Suprapubic skin (tissue), 4 donors: Measurements from ENCODE around the gene ITGB1BP2.

ENCODE experiments used
- EP300 ChIP-seq: sonication (generic); formaldehyde crosslinking; IDR thresholded peaks from one replicate; pipeline ENCODE4 v1.6.1; 2017; ENCODE audit warnings: antibody characterized with exemption
- POLR2A ChIP-seq, 2 donors: fragments of 450-650 bp; IDR thresholded peaks; one replicate each; pipeline ENCODE4 v1.6.1; 2017; ENCODE audit warnings: antibody characterized with exemption in 2 of 2, mild to moderate bottlenecking in 2 of 2, moderate library complexity in 2 of 2
- POLR2AphosphoS5 ChIP-seq, 3 donors: sonication (generic); formaldehyde crosslinking; IDR thresholded peaks; one replicate each; pipeline ENCODE4 v1.6.1; 2017; ENCODE audit warnings: antibody characterized with exemption in 3 of 3
- TF ChIP-seq, protein P1 (sequence below), 2 donors: fragments of 200-600 bp in 1 of 2; fragments of 450-650 bp in 1 of 2; sonication (generic) in 1 of 2; IDR thresholded peaks; one replicate each; pipeline ENCODE4 v1.5.1; 2016 to 2019; ENCODE audit warnings: antibody characterized with exemption in 2 of 2, mild to moderate bottlenecking in 1 of 2, moderate library complexity in 1 of 2

DNA sequence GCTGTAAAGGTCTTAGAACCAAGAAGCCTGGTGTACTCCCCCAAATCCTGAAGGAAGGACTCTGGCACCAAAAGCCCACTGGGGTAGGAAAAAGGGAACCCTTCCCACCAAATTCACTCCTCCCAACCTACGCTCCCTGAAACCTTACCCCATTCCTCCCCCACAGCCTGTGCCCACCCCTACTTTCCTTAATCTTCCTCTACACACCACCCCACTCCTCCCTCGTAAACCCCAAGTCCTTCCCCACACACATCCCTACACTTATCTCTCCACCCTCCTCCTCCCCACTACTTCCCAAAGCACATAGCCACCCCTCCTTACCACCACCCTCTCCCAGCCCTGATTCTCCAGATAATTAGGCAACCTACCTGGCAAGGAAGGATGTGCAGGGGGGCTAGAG, 49.3 kb upstream of the ITGB1BP2 start:
- TF ChIP-seq, protein P1, sequence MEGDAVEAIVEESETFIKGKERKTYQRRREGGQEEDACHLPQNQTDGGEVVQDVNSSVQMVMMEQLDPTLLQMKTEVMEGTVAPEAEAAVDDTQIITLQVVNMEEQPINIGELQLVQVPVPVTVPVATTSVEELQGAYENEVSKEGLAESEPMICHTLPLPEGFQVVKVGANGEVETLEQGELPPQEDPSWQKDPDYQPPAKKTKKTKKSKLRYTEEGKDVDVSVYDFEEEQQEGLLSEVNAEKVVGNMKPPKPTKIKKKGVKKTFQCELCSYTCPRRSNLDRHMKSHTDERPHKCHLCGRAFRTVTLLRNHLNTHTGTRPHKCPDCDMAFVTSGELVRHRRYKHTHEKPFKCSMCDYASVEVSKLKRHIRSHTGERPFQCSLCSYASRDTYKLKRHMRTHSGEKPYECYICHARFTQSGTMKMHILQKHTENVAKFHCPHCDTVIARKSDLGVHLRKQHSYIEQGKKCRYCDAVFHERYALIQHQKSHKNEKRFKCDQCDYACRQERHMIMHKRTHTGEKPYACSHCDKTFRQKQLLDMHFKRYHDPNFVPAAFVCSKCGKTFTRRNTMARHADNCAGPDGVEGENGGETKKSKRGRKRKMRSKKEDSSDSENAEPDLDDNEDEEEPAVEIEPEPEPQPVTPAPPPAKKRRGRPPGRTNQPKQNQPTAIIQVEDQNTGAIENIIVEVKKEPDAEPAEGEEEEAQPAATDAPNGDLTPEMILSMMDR (IDR thresholded peaks at IDR 0.05) = no peak
- TF ChIP-seq EP300 (no peak), POLR2A (IDR thresholded peaks at IDR 0.05) (no peak), POLR2AphosphoS5 (IDR thresholded peaks at IDR 0.05) (no peak)
